Lower lobe of right lung (tissue), 2 donors: ENCODE data around the gene PCK2. TPM values are rescaled to one million over a fixed set of nuclear protein-coding genes. Genes with fewer than 3 reads are reported as not detected.
A peak's percentile ranks its signal among the peaks of the same experiment; 100 is the strongest.

ENCODE experiments used
- ATAC-seq, 2 donors: fragments of 200-7000 bp; cut with Tn5 transposase; one replicate each; pipeline ENCODE4 v1.9.1; 2020 to 2022; ENCODE audit warnings: mild to moderate bottlenecking in 2 of 2, moderate library complexity in 2 of 2
- DNase-seq: peaks from one replicate; pipeline ENCODE4 v3.0.0-alpha.2; 2020
- H3K27ac ChIP-seq: fragments of 200-600 bp; one replicate; pipeline ENCODE4 v1.8.0; 2022
- H3K27me3 ChIP-seq: fragments of 200-600 bp; one replicate; pipeline ENCODE4 v1.8.0; 2022; ENCODE audit warnings: low read depth
- H3K36me3 ChIP-seq: fragments of 200-600 bp; one replicate; pipeline ENCODE4 v1.8.0; 2022; ENCODE audit warnings: mild to moderate bottlenecking
- H3K4me1 ChIP-seq: fragments of 200-600 bp; one replicate; pipeline ENCODE4 v1.8.0; 2022
- H3K4me3 ChIP-seq: fragments of 200-600 bp; one replicate; pipeline ENCODE4 v1.8.0; 2022; ENCODE audit warnings: mild to moderate bottlenecking
- H3K9me3 ChIP-seq: fragments of 200-600 bp; one replicate; pipeline ENCODE4 v1.8.0; 2022
- intact Hi-C: fragments of 100-400 bp; cut with DNase I; formaldehyde crosslinking; loops from one replicate; pipeline ENCODE4 v1.11.0; 2022
- total RNA-seq: library from RNA; stranded (reverse); fragmentation: NEBNext Ultra II Directional; extraction: Animal tissue kit (Norgen Biotek cat#: 25700); gene quantifications from one replicate; pipeline ENCODE4 v1.2.1, GENCODE V29; 2021
- TF ChIP-seq, protein P1 (sequence below): fragments of 200-600 bp; IDR thresholded peaks from one replicate; pipeline ENCODE4 v1.8.0; 2022; ENCODE audit warnings: antibody characterized with exemption, mild to moderate bottlenecking
- donor health status: DM: no; HTN: yes; CAD: no; lungs with severe emphysema.

Gene PCK2
- total RNA-seq, 1 donor from 2014 or later: 42.8 TPM

DNA sequence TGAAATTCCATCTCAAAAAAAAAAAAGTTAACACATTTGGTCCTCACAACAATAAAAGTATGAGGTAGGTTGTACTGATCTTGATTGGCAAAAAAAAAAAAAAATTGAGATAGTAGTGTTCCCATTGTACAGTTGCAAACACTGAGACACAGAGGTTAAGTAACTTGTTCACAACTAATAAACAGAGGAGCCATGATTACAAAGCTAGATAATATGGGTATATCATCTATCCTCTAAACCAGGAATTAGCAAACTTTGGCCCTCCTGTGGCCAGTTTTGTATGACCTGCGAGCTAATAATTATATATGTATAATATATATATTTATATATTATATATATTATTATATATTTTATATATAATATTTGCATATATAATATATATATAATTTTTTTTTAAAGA lies 39.6 kb downstream of the PCK2 start:
- H3K4me3 ChIP-seq: no peak overlapping the region
- no peaks in the 10 kb centered on the region for H3K27me3 ChIP-seq
- ATAC-seq (no peak), DNase-seq (no peak)
- H3K27ac ChIP-seq: no peak overlapping the region
- TF ChIP-seq, protein P1, sequence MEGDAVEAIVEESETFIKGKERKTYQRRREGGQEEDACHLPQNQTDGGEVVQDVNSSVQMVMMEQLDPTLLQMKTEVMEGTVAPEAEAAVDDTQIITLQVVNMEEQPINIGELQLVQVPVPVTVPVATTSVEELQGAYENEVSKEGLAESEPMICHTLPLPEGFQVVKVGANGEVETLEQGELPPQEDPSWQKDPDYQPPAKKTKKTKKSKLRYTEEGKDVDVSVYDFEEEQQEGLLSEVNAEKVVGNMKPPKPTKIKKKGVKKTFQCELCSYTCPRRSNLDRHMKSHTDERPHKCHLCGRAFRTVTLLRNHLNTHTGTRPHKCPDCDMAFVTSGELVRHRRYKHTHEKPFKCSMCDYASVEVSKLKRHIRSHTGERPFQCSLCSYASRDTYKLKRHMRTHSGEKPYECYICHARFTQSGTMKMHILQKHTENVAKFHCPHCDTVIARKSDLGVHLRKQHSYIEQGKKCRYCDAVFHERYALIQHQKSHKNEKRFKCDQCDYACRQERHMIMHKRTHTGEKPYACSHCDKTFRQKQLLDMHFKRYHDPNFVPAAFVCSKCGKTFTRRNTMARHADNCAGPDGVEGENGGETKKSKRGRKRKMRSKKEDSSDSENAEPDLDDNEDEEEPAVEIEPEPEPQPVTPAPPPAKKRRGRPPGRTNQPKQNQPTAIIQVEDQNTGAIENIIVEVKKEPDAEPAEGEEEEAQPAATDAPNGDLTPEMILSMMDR: no peak
- H3K36me3 ChIP-seq: peaks cover 16% of the 10 kb centered on the region
- H3K4me1 ChIP-seq: peaks cover 31% of the 10 kb centered on the region
- H3K9me3 ChIP-seq: no peaks in the 10 kb centered on the region
- intact Hi-C loops: no loop called here

DNA sequence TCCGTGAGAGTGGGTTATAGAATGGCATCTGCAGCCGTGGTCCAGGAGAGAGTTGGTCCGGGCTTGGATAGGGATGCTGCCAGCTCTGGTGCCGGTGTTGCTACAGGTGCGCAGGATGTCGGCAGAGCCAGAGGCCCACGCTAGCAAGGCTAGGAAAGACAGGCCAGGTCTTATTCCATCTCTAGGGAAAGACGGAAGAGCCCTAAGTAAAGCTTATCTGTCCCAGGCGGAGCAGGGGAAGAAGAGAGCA lies 41.4 kb downstream of the PCK2 start:
- Histone ChIP-seq H3K36me3 (peaks cover 29% of the 10 kb centered on the region), H3K27me3 (no peaks in the 10 kb centered on the region), H3K4me1 (peaks cover 47% of the 10 kb centered on the region), H3K9me3 (no peaks in the 10 kb centered on the region), H3K4me3 (peak overlapping the region; percentile 100), H3K27ac (peak overlapping the region; percentile 97)
- TF ChIP-seq, protein P1: no peak
- DNase-seq: no peak
- ATAC-seq: no peak
- intact Hi-C loops: no loop called here

DNA sequence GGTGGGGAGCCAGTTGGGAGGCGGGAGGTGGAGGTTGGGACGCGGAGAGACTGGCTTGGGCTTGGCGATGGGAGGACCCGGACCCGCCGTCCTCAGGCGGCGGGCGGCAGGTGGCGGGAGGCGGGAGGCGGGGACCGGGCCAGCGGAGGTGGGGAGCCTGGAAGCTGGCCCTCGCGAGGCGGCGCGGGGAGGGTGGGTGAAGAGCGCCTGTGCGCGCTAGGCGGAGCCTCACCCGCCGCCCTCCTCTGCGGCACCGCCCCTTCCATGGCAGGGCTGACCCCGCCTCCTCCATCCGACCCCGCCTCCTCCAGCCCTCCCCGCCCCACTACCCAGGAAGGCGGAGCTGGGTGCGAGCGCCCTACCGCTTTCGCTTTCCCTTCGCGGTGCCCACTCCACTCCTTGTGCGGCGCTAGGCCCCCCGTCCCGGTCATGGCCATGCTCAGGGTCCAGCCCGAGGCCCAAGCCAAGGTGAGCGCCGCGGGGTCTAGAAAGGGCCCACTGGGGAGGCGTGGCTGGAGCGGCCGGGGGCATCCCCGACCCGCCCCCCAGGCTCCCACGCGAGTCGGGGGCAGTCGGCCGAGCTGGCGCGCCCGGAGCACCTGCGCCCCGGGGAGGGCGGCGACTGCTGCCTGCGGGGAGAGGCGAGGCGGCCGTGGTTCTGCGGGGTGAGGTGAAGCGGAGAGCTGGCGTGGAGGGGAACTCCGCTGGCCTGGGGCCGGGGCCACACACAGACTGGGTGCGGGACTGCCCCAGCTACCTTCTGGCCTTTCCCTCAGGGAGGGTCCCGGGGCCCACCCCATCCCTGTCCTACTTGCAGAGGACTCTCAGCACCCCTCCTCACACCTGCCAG lies 41.9 kb downstream of the PCK2 start, which contains the start of gene PSME1:
PSME1 (plus strand) TSS at position 361 of the 850 bp plus-strand sequence; CDS start at position 430, 69 bp downstream.
- TF ChIP-seq, protein P1: no peak
- ATAC-seq: peak; percentile 99
- Histone ChIP-seq H3K27ac (peak within 1 kb of the TSS; percentile 97), H3K4me1 (peaks cover 45% of the 10 kb centered on the region), H3K36me3 (peaks cover 29% of the 10 kb centered on the region), H3K27me3 (no peaks in the 10 kb centered on the region), H3K4me3 (peak within 1 kb of the TSS; percentile 100), H3K9me3 (no peaks in the 10 kb centered on the region)
- intact Hi-C loops: no loop called here
- DNase-seq: peak; percentile 96

DNA sequence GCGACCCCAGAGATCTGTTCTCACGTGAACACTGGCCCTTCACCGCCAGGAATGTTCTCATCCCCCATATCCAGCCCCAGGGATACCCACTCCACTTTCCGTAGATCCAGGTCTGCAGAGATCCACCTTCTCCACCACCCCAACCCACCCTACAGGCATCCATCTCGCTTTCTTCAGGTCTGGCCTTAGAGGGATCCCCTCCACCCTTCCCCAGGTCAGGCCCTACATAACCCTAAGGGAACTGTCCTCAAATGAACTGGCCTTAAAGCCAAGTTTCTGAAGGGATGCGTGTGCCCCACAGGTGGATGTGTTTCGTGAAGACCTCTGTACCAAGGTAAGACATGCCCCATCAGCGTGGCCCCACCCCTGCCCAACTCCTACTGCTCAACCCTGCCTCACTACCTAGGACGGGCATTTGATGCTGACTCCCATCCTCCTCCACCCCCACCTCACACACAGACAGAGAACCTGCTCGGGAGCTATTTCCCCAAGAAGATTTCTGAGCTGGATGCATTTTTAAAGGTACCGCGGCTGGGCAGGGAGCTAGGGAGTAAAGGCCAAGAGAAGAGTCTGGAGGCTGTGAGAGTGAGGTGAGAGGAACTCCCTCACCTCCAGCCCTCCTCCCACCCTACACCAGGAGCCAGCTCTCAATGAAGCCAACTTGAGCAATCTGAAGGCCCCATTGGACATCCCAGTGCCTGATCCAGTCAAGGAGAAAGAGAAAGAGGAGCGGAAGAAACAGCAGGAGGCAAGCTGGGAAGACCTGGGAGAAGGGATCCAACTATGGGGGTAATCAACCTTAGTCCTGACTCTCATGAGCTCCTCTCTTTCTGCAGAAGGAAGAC lies 42.8 kb downstream of the PCK2 start:
- Histone ChIP-seq H3K27me3 (no peaks in the 10 kb centered on the region), H3K9me3 (no peaks in the 10 kb centered on the region), H3K4me1 (peaks cover 48% of the 10 kb centered on the region), H3K36me3 (peaks cover 29% of the 10 kb centered on the region), H3K27ac (peak overlapping the region; percentile 97), H3K4me3 (peak overlapping the region; percentile 100)
- ATAC-seq: no peak
- intact Hi-C loops: no loop called here
- TF ChIP-seq, protein P1: no peak
- no peak for DNase-seq

DNA sequence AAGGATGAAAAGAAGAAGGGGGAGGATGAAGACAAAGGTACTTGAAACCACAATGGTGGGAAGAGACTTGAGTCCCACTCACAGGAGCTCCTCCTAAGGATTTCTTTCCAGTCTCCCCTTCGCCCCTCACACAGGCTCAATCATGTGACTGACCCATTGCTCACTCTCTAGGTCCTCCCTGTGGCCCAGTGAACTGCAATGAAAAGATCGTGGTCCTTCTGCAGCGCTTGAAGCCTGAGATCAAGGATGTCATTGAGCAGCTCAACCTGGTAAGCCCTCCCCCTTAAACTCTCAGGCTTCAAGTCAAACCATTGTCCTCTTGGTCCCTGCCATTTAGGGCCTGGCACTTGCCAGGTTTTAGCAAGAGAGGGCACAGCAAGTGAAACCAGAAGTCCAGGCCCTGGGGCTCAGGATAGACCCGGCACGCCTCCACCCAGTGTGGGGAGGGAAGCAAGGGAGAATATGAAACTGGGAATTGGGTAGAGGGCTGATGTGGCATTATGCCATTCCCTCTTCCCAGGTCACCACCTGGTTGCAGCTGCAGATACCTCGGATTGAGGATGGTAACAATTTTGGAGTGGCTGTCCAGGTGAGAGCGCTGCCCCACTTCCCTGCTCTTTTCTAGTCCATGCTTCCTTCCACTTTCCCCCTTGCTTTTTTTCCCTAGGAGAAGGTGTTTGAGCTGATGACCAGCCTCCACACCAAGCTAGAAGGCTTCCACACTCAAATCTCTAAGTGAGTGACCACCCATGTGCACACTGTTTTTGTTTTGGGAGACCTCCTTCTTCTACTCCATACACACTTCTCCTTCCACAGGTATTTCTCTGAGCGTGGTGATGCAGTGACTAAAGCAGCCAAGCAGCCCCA lies 43.7 kb downstream of the PCK2 start:
- Histone ChIP-seq H3K27ac (no peak overlapping the region), H3K27me3 (no peaks in the 10 kb centered on the region), H3K36me3 (peaks cover 29% of the 10 kb centered on the region), H3K4me1 (peaks cover 53% of the 10 kb centered on the region), H3K4me3 (peak overlapping the region; percentile 100), H3K9me3 (no peaks in the 10 kb centered on the region)
- ATAC-seq (no peak), DNase-seq (no peak)
- intact Hi-C loops: no loop called here
- TF ChIP-seq, protein P1: no peak
